H1 (cell line): ENCODE results near the gene MCFD2.

Experiments
- BRCA1 ChIP-seq: IDR thresholded peaks from 2 replicates; pipeline ENCODE4 v1.6.1; 2012; ENCODE audit warnings: low read depth, low read length, improper control_type of control experiment
- CHD1 ChIP-seq: IDR thresholded peaks from 2 replicates; pipeline ENCODE4 v1.6.1; 2012; ENCODE audit warnings: low read depth, low read length, improper control_type of control experiment
- CTCF ChIP-seq, 3 experiments: IDR thresholded peaks; 1 replicate in 2 of 3; 2 replicates in 1 of 3; pipeline versions ENCODE4 v1.5.1 to v1.6.1; 2011; ENCODE audit warnings: low read length in 3 of 3, mild to moderate bottlenecking in 3 of 3, inconsistent platforms in 2 of 3, low read depth in 1 of 3, moderate library complexity in 1 of 3; ENCODE audit not compliant: insufficient read depth in 1 of 3; ENCODE audit errors: control extremely low read depth in 1 of 3
- EP300 ChIP-seq, 2 experiments: IDR thresholded peaks; 1 replicate in 1 of 2; 2 replicates in 1 of 2; pipeline ENCODE4 v1.6.1; 2011 to 2012; ENCODE audit warnings: low read depth in 2 of 2, low read length in 2 of 2, mild to moderate bottlenecking in 2 of 2, borderline replicate concordance in 1 of 2, inconsistent platforms in 1 of 2, moderate library complexity in 1 of 2
- EZH2 ChIP-seq: fragments of 200-600 bp; sonication (generic); IDR thresholded peaks from 2 replicates; pipeline ENCODE4 v1.7.1; 2012; ENCODE audit warnings: low read depth, mild to moderate bottlenecking, moderate library complexity, low read length, inconsistent platforms; ENCODE audit not compliant: severe bottlenecking
- GTF2F1 ChIP-seq: IDR thresholded peaks from 2 replicates; pipeline ENCODE4 v1.6.1; 2012; ENCODE audit warnings: low read depth, low read length, improper control_type of control experiment, borderline replicate concordance
- POLR2A ChIP-seq, 2 experiments: IDR thresholded peaks; 1 replicate in 1 of 2; 2 replicates in 1 of 2; pipeline ENCODE4 v1.6.1; 2011; ENCODE audit warnings: low read depth in 2 of 2, low read length in 2 of 2, mild to moderate bottlenecking in 2 of 2; ENCODE audit errors: control extremely low read depth in 1 of 2
- SP2 ChIP-seq: IDR thresholded peaks from 2 replicates; pipeline ENCODE4 v1.6.1; 2012; ENCODE audit warnings: mild to moderate bottlenecking, low read length, inconsistent platforms
- USF2 ChIP-seq: IDR thresholded peaks from 2 replicates; pipeline ENCODE4 v1.6.1; 2011; ENCODE audit warnings: low read length, improper control_type of control experiment
- TF ChIP-seq, protein P1 (sequence below): IDR thresholded peaks from 2 replicates; pipeline ENCODE4 v1.6.1; 2012; ENCODE audit warnings: inconsistent platforms

DNA sequence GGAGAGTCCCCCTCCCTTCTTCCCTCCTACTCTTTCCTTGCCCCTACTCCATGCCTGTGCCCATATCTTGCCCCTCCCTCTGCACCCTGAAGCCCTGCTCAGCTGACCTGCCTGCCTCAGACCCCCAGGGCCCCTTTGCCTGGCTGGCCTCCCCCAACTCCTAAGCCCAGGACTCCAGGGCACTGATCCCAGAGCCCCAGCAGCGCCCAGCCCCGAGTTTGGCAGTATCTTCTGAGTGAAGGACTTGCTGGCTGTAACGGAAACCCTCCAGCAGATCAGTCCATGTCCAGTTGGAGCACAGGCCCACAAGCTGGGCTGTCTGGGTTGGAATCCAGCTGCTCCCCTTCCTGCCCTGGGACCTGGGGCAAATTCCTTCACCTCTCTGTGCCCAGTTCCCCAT lies 46.0 kb downstream of the MCFD2 start:
- TF ChIP-seq, protein P1, sequence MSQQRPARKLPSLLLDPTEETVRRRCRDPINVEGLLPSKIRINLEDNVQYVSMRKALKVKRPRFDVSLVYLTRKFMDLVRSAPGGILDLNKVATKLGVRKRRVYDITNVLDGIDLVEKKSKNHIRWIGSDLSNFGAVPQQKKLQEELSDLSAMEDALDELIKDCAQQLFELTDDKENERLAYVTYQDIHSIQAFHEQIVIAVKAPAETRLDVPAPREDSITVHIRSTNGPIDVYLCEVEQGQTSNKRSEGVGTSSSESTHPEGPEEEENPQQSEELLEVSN: no peak
- no peak for TF ChIP-seq CTCF (IDR thresholded peaks at IDR 0.05; ENCODE audit: control extremely low read depth in 1 of 3, insufficient read depth in 1 of 3, low read depth in 1 of 3, low read length in 3 of 3)
- no peak for TF ChIP-seq POLR2A (IDR thresholded peaks at IDR 0.05; ENCODE audit: control extremely low read depth in 1 of 2, low read depth in 2 of 2, low read length in 2 of 2)
- no peak for TF ChIP-seq USF2
- TF ChIP-seq SP2: no peak
- no peak for TF ChIP-seq EZH2
- no peak for TF ChIP-seq EP300 (IDR thresholded peaks at IDR 0.05; ENCODE audit: borderline replicate concordance in 1 of 2, low read depth in 2 of 2, low read length in 2 of 2)
- TF ChIP-seq CHD1: no peak
- TF ChIP-seq GTF2F1: no peak
- TF ChIP-seq BRCA1: no peak
